ENCODE data around the gene SERPINB2.
"Not testable (repeated sequence)": the region's sequence is repeated elsewhere in the genome, so short reads cannot be mapped to it uniquely, and the experiment has no call there.

Gene SERPINB2

DNA sequence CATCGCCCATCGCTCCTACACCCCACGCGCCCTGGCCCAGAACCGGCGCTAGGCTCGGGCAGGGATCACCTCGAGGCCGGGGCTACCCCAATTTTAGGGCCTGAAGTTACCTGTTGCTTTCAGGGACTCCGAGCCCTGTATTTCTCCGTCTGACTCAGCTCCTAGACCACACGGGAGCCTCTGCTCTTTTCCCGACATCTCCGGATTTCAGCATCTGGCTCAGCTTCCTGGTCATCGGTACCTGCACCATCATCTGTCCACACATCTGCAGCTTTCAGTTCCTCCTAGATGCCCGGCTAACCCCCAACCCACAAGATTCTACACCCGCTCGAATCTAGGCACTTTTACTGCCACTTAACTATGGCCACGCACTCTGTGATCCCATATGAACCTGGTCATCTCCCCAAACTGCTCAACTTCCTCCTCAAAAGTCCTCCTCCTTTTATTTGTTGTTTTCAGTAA is 49.5 kb downstream of the SERPINB2 start:
- no peak for DNase-seq (ENCODE audit: low read depth)

DNA sequence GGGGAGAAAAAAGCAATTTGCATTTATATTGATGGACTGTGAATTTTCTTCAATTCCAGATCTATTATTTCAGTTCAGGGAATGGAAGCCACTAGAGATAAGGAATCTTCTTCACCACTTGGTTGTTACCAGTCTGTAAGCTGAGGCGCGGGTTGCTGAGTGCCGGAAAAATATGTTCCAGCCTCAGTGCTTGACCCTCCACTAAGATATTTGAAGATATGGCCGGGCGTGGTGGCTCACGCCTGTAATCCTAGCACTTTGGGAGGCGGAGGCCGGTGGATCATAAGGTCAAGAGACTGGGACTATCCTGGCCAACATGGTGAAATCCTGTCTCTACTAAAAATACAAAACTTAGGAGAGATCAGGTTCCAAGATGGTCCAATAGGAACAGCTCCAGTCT is 52.5 kb downstream of the SERPINB2 start:
- DNase-seq (ENCODE audit: low read depth) = no peak

DNA sequence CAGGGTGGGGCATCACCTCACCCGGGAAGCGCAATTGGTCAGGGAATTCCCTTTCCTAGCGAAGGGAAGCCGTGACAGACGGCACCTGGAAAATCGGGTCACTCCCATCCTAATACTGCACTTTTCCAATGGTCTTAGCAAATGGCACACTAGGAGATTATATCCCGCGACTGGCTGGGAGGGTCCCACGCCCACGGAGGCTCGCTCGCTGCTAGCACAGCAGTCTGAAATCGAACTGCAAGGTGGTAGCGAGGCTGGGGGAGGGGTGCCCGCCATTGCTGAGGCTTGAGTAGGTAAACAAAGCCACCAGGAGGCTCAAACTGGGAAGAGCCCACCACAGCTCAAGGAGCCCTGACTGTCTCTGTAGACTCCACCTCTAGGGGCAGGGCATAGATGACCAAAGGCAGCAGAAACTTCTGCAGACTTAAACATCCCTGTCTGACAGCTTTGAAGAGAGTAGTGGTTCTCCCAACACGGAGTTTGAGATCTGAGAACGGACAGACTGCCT is 53.1 kb downstream of the SERPINB2 start:
- not testable (repeated sequence) for DNase-seq (ENCODE audit: low read depth)

DNA sequence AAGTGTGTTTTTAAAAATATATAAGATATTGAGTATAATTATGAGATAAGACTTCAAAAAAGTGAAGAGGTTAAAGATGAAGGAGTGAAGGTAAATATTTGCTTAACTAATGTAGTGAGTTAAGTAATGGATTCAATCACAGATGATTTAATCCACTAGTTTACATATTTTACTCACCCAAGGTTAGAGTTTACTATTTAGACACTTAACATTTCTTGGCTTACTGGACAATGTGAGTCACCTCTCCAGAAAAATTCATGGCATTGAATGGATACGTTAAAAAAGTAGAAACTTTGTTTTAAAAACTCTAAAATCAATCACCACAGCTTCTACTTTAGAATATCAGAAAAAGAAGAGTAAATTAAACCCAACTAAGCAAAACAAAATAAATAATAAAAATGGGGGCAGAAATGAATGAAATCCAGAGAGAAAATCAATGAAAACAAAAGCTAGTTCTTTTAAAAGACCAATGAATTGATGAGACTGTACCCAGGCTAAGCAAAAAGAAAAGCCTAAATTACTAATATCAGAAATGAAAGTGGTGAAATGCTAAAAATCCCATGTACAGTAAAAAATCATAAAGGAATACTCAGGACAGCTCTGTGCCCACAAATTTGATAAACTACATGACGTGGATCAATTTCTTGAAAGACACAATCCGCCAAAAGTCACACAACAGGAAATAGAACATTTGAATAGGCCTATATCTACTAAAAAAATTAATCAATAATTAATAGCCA is 59.7 kb downstream of the SERPINB2 start:
- DNase-seq (ENCODE audit: low read depth) = no peak

DNA sequence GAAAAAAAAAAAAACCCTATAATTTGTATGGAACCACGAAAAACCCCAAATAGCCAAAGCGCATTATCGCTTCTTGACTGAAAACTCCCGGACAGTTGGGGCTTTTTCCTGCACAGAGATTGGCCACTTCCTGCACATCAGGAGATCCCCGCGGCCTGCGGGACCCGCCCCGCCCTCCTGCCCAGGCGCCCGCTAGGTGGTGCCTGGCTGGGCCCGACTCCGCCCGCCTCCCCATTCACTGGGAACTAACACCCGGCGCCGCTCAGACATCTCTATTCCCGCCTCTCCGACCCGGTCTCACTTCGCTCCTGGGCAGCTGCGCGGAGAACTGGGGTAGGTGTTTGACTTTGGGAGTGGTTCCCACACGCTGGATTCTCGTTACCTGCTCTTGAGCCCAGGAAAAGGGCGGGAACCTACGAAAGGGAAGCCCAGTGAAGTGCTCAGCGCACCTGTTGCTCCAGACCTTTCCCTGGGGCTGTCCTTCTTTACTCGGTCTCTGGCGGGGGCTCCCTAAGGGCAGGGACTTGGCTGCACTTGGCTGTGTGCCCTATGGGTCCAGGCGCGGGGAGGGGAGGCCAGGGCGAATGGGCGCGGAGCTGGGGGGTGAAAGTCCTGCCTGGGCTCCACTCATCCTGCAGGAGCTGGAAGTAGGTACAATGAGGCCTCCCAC is 61.7 kb downstream of the SERPINB2 start, which contains the start of gene HMSD:
HMSD (plus strand) TSS at position 234 of the 670 bp plus-strand sequence. CDS start 4,155 bp downstream, outside the sequence.
- no peak for DNase-seq (ENCODE audit: low read depth)

DNA sequence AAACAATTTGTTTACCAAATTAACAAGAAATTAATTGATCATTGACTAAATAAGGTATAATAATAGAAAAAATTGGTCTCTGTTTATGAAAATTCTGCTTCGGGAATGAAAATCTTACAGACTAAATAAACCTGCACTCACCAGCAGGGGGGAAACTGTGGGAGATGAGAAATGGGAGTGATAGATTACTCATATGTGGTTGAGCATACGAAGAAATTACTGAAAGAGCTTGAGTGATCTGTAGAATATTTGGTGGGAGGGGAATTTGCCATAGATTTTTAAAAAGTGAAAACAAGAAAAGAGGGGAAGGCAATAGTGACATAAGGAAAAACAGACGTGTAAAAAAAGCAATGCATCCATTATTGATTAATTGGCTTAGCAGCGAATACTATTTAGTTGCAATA is 63.8 kb downstream of the SERPINB2 start:
- DNase-seq (ENCODE audit: low read depth) = no peak

Measured in stromal cell of bone marrow (primary cell).